ENCODE measurements around the gene PLEKHN1.

PLEKHN1 gene

GRCh38 chr1:928825-929661, 37.2 kb upstream of the PLEKHN1 start:
- H3K4me3 ChIP-seq (ENCODE audit: low read depth, low read length): no peak overlapping the region
- no peak overlapping the region for H4K12ac ChIP-seq (ENCODE audit: low read depth, low read length)
- no peak overlapping the region for H2BK12ac ChIP-seq (ENCODE audit: low read length)
- H3K9ac ChIP-seq (ENCODE audit: low read length): no peak overlapping the region
- peaks cover 8% of the 10 kb centered on the region for H3K79me1 ChIP-seq (ENCODE audit: low read length)
- peaks cover 3% of the 10 kb centered on the region for H3K79me2 ChIP-seq (ENCODE audit: control insufficient read depth, insufficient read depth, low read length, poor library complexity)
- H3K9me3 ChIP-seq (ENCODE audit: insufficient read depth, low read depth, low read length): no peaks in the 10 kb centered on the region
- no peak overlapping the region for H3K18ac ChIP-seq (ENCODE audit: low read length)
- H4K8ac ChIP-seq (ENCODE audit: low read depth, low read length): no peak overlapping the region
- peaks cover 7 to 10% of the 10 kb centered on the region in 2 experiments for H3K36me3 ChIP-seq (ENCODE audit: control insufficient read depth in 1 of 2, insufficient read depth in 2 of 2, low read length in 2 of 2)
- H3K27me3 ChIP-seq (ENCODE audit: insufficient read depth, low read length): peaks cover 15% of the 10 kb centered on the region
- DNase-seq: peak in 1 of 2 donors; percentile 42
- H2AFZ ChIP-seq (ENCODE audit: insufficient read depth, low read length, poor library complexity): no peak overlapping the region
- WGBS (ENCODE audit: extremely low coverage, insufficient coverage, insufficient read length): no CpG with 5 or more reads among the region's 40 CpGs
- no peak overlapping the region for H3K23ac ChIP-seq (ENCODE audit: low read length)
- H4K91ac ChIP-seq (ENCODE audit: low read depth, low read length): no peak overlapping the region
- no peak overlapping the region for H3K14ac ChIP-seq (ENCODE audit: low read length)
- H2BK120ac ChIP-seq (ENCODE audit: insufficient read depth, low read length, poor library complexity): no peak overlapping the region
- no peak overlapping the region for H3K4me2 ChIP-seq (ENCODE audit: low read length)
- H3K27ac ChIP-seq (ENCODE audit: low read depth, low read length): no peak overlapping the region
- no peak overlapping the region for H2AK5ac ChIP-seq (ENCODE audit: low read length)
- peaks cover 0 to 11% of the 10 kb centered on the region in 2 experiments for H3K4me1 ChIP-seq (ENCODE audit: control insufficient read depth in 1 of 2, insufficient read depth in 2 of 2, low read length in 2 of 2)
- no peak overlapping the region for H3K4ac ChIP-seq (ENCODE audit: low read depth, low read length)
- no peak overlapping the region for H2BK5ac ChIP-seq (ENCODE audit: low read depth, low read length, poor library complexity)

DNA sequence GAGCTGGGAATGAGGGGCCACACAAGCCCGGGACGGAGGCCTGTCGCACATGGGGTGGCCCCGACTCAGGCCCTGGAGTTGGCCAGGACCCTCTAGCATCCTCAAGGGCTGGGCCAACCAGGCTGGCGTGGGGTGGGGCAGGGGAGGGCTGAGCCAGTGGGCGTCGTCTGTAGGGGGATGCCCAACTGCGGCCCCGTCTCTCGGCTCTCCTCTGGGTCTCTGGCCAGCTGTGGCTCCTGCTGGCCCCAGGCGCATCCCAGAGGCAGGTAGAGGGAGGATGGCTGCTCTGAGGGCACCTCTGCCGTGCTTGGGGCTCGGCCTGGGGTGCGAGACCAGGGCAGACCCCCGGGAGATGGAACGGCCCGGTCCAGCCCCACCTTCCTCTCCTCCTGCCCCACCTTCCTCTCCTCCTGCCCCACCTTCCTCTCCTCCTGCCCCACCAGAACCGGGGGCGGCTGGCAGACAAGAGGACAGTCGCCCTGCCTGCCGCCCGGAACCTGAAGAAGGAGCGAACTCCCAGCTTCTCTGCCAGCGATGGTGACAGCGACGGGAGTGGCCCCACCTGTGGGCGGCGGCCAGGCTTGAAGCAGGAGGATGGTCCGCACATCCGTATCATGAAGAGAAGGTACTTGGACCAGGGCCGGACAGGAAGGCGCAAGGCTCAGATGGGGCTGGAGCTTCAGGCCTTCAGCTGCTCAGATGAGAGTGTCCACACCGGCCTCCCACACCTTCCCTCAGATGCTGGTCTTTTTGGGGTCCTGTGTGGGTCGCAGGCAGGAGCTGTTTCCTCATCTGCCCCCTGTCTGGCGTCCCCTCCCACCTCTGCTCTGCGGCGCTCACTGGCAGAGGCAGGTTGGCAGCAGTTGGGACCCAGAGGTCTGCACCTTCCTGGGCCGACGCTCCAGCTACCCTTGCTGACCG, 36.3 kb upstream of the PLEKHN1 start:
- H3K23ac ChIP-seq (ENCODE audit: low read length): no peak overlapping the region
- H3K4me2 ChIP-seq (ENCODE audit: low read length): no peak overlapping the region
- no peak overlapping the region for H3K9ac ChIP-seq (ENCODE audit: low read length)
- no CpG with 5 or more reads among the region's 40 CpGs for WGBS (ENCODE audit: extremely low coverage, insufficient coverage, insufficient read length)
- H3K9me3 ChIP-seq (ENCODE audit: insufficient read depth, low read depth, low read length): peaks cover under 1% of the 10 kb centered on the region
- peaks cover 0 to 9% of the 10 kb centered on the region in 2 experiments for H3K4me1 ChIP-seq (ENCODE audit: control insufficient read depth in 1 of 2, insufficient read depth in 2 of 2, low read length in 2 of 2)
- H2AFZ ChIP-seq (ENCODE audit: insufficient read depth, low read length, poor library complexity): no peak overlapping the region
- no peak for DNase-seq
- no peak overlapping the region for H4K91ac ChIP-seq (ENCODE audit: low read depth, low read length)
- H3K36me3 ChIP-seq (ENCODE audit: control insufficient read depth in 1 of 2, insufficient read depth in 2 of 2, low read length in 2 of 2): peaks cover 7 to 10% of the 10 kb centered on the region in 2 experiments
- H2BK120ac ChIP-seq (ENCODE audit: insufficient read depth, low read length, poor library complexity): no peak overlapping the region
- no peak overlapping the region for H2BK5ac ChIP-seq (ENCODE audit: low read depth, low read length, poor library complexity)
- no peak overlapping the region for H4K8ac ChIP-seq (ENCODE audit: low read depth, low read length)
- no peak overlapping the region for H4K12ac ChIP-seq (ENCODE audit: low read depth, low read length)
- no peak overlapping the region for H3K4ac ChIP-seq (ENCODE audit: low read depth, low read length)
- H3K79me1 ChIP-seq (ENCODE audit: low read length): peaks cover 1% of the 10 kb centered on the region
- H2BK12ac ChIP-seq (ENCODE audit: low read length): no peak overlapping the region
- peaks cover under 1% of the 10 kb centered on the region for H3K79me2 ChIP-seq (ENCODE audit: control insufficient read depth, insufficient read depth, low read length, poor library complexity)
- no peak overlapping the region for H3K27ac ChIP-seq (ENCODE audit: low read depth, low read length)
- no peak overlapping the region for H2AK5ac ChIP-seq (ENCODE audit: low read length)
- H3K27me3 ChIP-seq (ENCODE audit: insufficient read depth, low read length): peaks cover 13% of the 10 kb centered on the region
- no peak overlapping the region for H3K14ac ChIP-seq (ENCODE audit: low read length)
- H3K4me3 ChIP-seq (ENCODE audit: low read depth, low read length): no peak overlapping the region
- H3K18ac ChIP-seq (ENCODE audit: low read length): no peak overlapping the region

GRCh38 chr1:930633-931138, 35.6 kb upstream of the PLEKHN1 start:
- peaks cover 0 to 10% of the 10 kb centered on the region in 2 experiments for H3K4me1 ChIP-seq (ENCODE audit: control insufficient read depth in 1 of 2, insufficient read depth in 2 of 2, low read length in 2 of 2)
- H3K9ac ChIP-seq (ENCODE audit: low read length): no peak overlapping the region
- H3K14ac ChIP-seq (ENCODE audit: low read length): no peak overlapping the region
- H3K4ac ChIP-seq (ENCODE audit: low read depth, low read length): no peak overlapping the region
- H2BK5ac ChIP-seq (ENCODE audit: low read depth, low read length, poor library complexity): no peak overlapping the region
- no peak overlapping the region for H3K4me3 ChIP-seq (ENCODE audit: low read depth, low read length)
- DNase-seq: no peak
- H3K27me3 ChIP-seq (ENCODE audit: insufficient read depth, low read length): peaks cover 12% of the 10 kb centered on the region
- H3K4me2 ChIP-seq (ENCODE audit: low read length): no peak overlapping the region
- peaks cover 5% of the 10 kb centered on the region for H3K9me3 ChIP-seq (ENCODE audit: insufficient read depth, low read depth, low read length)
- no peak overlapping the region for H4K12ac ChIP-seq (ENCODE audit: low read depth, low read length)
- H3K23ac ChIP-seq (ENCODE audit: low read length): no peak overlapping the region
- no peak overlapping the region for H2AFZ ChIP-seq (ENCODE audit: insufficient read depth, low read length, poor library complexity)
- no peak overlapping the region for H3K27ac ChIP-seq (ENCODE audit: low read depth, low read length)
- no peak overlapping the region for H3K18ac ChIP-seq (ENCODE audit: low read length)
- H3K79me1 ChIP-seq (ENCODE audit: low read length): no peaks in the 10 kb centered on the region
- no peaks in the 10 kb centered on the region for H3K79me2 ChIP-seq (ENCODE audit: control insufficient read depth, insufficient read depth, low read length, poor library complexity)
- no peak overlapping the region for H2BK120ac ChIP-seq (ENCODE audit: insufficient read depth, low read length, poor library complexity)
- no CpG with 5 or more reads among the region's 18 CpGs for WGBS (ENCODE audit: extremely low coverage, insufficient coverage, insufficient read length)
- H3K36me3 ChIP-seq (ENCODE audit: control insufficient read depth in 1 of 2, insufficient read depth in 2 of 2, low read length in 2 of 2): peaks cover 7 to 10% of the 10 kb centered on the region in 2 experiments
- no peak overlapping the region for H2BK12ac ChIP-seq (ENCODE audit: low read length)
- no peak overlapping the region for H4K91ac ChIP-seq (ENCODE audit: low read depth, low read length)
- H4K8ac ChIP-seq (ENCODE audit: low read depth, low read length): no peak overlapping the region
- H2AK5ac ChIP-seq (ENCODE audit: low read length): no peak overlapping the region

DNA sequence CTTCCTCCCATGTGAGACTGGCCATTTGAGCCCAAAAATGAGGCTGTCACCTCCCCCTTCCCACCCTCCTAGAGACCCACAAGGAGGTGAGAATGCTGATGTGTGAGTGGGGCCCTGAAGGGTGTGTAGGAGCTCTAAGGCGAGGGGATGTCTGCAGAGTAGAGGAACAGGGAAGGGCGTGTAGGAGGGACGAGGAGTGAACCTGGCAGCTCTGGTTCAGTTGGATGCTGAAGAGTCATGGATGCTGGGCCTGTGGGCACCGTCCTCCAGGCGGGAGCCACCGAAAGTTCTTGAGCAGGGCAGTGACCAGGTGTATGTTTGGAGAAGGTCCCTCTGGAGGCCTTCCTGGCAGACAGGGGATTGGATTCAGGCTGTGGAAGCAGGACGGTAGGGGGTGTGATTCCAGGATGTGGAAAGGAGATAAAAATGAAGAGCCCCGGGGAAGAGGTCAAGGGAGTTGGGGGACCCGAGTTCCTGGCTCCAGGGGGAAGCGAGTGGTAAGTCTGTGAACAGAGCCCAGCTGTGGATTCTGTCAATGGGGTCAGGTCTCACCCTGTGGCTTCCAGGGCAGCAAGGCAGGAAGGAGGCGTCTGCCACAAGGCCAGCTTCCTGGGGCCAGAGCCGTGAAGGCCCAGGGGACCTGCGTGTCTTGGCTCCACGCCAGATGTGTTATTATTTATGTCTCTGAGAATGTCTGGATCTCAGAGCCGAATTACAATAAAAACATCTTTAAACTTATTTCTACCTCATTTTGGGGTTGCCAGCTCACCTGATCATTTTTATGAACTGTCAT, 34.7 kb upstream of the PLEKHN1 start:
- H2AFZ ChIP-seq (ENCODE audit: insufficient read depth, low read length, poor library complexity): no peak overlapping the region
- WGBS (ENCODE audit: extremely low coverage, insufficient coverage, insufficient read length): no CpG with 5 or more reads among the region's 15 CpGs
- no peak overlapping the region for H3K4ac ChIP-seq (ENCODE audit: low read depth, low read length)
- H2BK12ac ChIP-seq (ENCODE audit: low read length): no peak overlapping the region
- no peak overlapping the region for H4K12ac ChIP-seq (ENCODE audit: low read depth, low read length)
- H3K4me3 ChIP-seq (ENCODE audit: low read depth, low read length): no peak overlapping the region
- no peaks in the 10 kb centered on the region for H3K79me2 ChIP-seq (ENCODE audit: control insufficient read depth, insufficient read depth, low read length, poor library complexity)
- no peak overlapping the region for H2BK5ac ChIP-seq (ENCODE audit: low read depth, low read length, poor library complexity)
- H2AK5ac ChIP-seq (ENCODE audit: low read length): no peak overlapping the region
- no peak overlapping the region for H2BK120ac ChIP-seq (ENCODE audit: insufficient read depth, low read length, poor library complexity)
- no peak overlapping the region for H3K14ac ChIP-seq (ENCODE audit: low read length)
- no peak for DNase-seq
- H4K8ac ChIP-seq (ENCODE audit: low read depth, low read length): no peak overlapping the region
- no peak overlapping the region for H4K91ac ChIP-seq (ENCODE audit: low read depth, low read length)
- H3K9ac ChIP-seq (ENCODE audit: low read length): no peak overlapping the region
- peaks cover 7 to 10% of the 10 kb centered on the region in 2 experiments for H3K36me3 ChIP-seq (ENCODE audit: control insufficient read depth in 1 of 2, insufficient read depth in 2 of 2, low read length in 2 of 2)
- H3K79me1 ChIP-seq (ENCODE audit: low read length): no peaks in the 10 kb centered on the region
- peaks cover 0 to 4% of the 10 kb centered on the region in 2 experiments for H3K4me1 ChIP-seq (ENCODE audit: control insufficient read depth in 1 of 2, insufficient read depth in 2 of 2, low read length in 2 of 2)
- peaks cover 8% of the 10 kb centered on the region for H3K27me3 ChIP-seq (ENCODE audit: insufficient read depth, low read length)
- H3K9me3 ChIP-seq (ENCODE audit: insufficient read depth, low read depth, low read length): peaks cover 5% of the 10 kb centered on the region
- H3K23ac ChIP-seq (ENCODE audit: low read length): no peak overlapping the region
- H3K4me2 ChIP-seq (ENCODE audit: low read length): no peak overlapping the region
- no peak overlapping the region for H3K27ac ChIP-seq (ENCODE audit: low read depth, low read length)
- no peak overlapping the region for H3K18ac ChIP-seq (ENCODE audit: low read length)

Data from trophoblast cell (in vitro differentiated cells and primary cell).